Measurements from ENCODE around the gene TXLNG. TPM values are rescaled to one million over a fixed set of nuclear protein-coding genes. Genes with fewer than 3 reads are reported as not detected.

The TXLNG gene
- total RNA-seq, 2 experiments from 2014 or later: 17.2 to 17.5 TPM

DNA sequence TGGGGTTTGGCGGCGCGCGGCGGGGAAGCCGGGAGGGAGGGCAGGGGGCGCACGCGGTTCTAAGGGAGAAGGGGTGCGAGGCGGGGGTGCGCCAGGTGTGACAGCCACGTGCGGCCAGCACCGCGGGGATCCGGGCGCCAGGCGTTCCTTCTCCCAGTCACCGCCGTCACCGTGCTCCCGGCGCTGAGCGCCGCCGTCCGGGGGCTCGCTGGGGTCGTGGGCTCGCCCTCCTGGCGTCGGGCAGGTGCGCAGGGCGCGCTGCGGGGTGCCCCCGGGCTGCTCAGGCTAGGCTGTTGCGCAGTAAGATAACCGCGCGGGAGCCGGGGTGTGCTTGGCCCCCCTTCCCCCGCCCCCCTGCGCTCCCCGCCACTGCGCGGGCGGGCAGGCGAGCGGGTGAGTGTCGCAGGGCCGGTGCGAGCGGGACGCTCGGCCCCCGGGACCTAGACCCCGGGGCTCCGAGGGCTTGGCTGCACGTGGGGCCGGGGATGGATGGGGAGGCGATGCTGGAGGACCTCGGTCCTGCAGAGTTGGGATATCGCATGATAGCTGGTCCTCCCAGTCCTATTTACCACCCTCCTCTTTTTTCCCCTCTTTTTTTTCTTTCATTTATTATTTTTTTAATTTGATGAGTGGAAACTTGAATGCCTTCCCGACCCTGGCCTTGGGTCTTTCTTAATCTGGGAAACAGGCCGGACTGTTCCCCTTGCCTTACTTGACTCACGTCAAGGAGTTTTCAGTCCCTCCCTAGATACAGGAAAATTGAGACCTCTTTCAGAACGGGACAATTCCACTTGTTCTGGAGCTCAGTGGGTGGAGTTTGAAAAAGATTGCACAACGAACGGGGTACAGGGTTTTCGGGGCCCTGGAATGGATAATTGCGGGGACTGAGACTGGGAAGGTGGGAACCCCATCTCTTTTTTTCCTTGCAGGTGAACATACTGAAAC, 797 bp downstream of the TXLNG start:
- peaks cover 12% of the 10 kb centered on the region for H3K4me1 ChIP-seq (ENCODE audit: insufficient read depth, low read length)
- H3K36me3 Mint-ChIP-seq (ENCODE audit: low read depth): peaks cover 23% of the 10 kb centered on the region
- H3K27me3 Mint-ChIP-seq: no peaks in the 10 kb centered on the region
- H3K36me3 ChIP-seq (ENCODE audit: insufficient read depth, low read length): peaks cover 2% of the 10 kb centered on the region
- ChIA-PET POLR2A (interaction anchor here (0.5 kb wide), 1 partner anchor 1020 kb away, joined by 4 read pairs; no protein-coding TSS in a partner anchor), CTCF (no interaction called here)
- DNase-seq (peak in 13 of 14 experiments; percentile 9 to 71 (median 21)), ATAC-seq (ENCODE audit: poor library complexity) (peak; percentile 15)
- H3K4me3 Mint-ChIP-seq: peak overlapping the region; percentile 82
- peaks cover 33% of the 10 kb centered on the region for H3K4me1 Mint-ChIP-seq (ENCODE audit: low read depth)
- peak overlapping the region; percentile 65 for H3K27ac Mint-ChIP-seq
- intact Hi-C loops (cut with DNase I, micrococcal nuclease): loop anchor here (2.0 to 10.0 kb wide), 6 partner anchors 68 to 1112 kb away; partner anchors contain the start of genes SYAP1 (in 2 of the 2), AP1S2 (in 1 of the 2), RBBP7 (in 1 of the 2) and REPS2 (in 1 of the 2)
- peak overlapping the region; percentile 76 for H3K4me3 ChIP-seq (ENCODE audit: low read length)
- H3K9me3 ChIP-seq (ENCODE audit: control insufficient read depth in 1 of 2, insufficient read depth in 1 of 2, low read length in 2 of 2): no peaks in the 10 kb centered on the region
- H3K27ac ChIP-seq (ENCODE audit: low read depth in 1 of 2, low read length in 2 of 2): peak overlapping the region; percentile 84 to 87
- TF ChIP-seq, protein P1, sequence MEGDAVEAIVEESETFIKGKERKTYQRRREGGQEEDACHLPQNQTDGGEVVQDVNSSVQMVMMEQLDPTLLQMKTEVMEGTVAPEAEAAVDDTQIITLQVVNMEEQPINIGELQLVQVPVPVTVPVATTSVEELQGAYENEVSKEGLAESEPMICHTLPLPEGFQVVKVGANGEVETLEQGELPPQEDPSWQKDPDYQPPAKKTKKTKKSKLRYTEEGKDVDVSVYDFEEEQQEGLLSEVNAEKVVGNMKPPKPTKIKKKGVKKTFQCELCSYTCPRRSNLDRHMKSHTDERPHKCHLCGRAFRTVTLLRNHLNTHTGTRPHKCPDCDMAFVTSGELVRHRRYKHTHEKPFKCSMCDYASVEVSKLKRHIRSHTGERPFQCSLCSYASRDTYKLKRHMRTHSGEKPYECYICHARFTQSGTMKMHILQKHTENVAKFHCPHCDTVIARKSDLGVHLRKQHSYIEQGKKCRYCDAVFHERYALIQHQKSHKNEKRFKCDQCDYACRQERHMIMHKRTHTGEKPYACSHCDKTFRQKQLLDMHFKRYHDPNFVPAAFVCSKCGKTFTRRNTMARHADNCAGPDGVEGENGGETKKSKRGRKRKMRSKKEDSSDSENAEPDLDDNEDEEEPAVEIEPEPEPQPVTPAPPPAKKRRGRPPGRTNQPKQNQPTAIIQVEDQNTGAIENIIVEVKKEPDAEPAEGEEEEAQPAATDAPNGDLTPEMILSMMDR (IDR thresholded peaks at IDR 0.05): no peak
- no peaks in the 10 kb centered on the region for H3K27me3 ChIP-seq (ENCODE audit: control insufficient read depth in 1 of 2, insufficient read depth in 2 of 2, low read length in 2 of 2)
- H3K9me3 Mint-ChIP-seq: no peaks in the 10 kb centered on the region

DNA sequence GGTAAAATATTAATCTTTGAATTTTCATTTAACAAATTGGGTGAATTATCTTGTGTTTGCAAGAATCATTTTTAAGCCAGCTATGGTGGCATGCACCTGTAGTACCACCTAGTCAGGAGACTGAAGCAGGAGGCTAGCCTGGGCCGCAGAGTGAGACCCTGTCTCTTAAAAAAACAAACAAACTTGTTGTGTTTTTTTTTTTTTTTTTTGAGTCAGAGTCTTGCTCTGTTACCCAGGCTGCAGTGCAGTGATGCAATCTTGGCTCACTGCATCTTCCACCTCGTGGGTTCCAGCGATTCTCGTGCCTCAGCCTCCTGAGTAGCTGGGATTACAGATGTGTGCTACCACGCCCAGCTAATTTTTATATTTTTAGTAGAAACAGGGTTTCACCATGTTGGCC, 2.2 kb downstream of the TXLNG start:
- H3K4me3 ChIP-seq (ENCODE audit: low read length): no peak overlapping the region
- CTCF ChIA-PET: interaction anchor here (0.6 kb wide), 1 partner anchor 1387 kb away, joined by 3 read pairs; no protein-coding TSS in a partner anchor
- H3K9me3 ChIP-seq (ENCODE audit: control insufficient read depth in 1 of 2, insufficient read depth in 1 of 2, low read length in 2 of 2): no peaks in the 10 kb centered on the region
- peak overlapping the region; percentile 65 for H3K27ac Mint-ChIP-seq
- intact Hi-C loops (cut with DNase I, micrococcal nuclease): loop anchor here in 1 of 2 experiments (5.0 to 10.0 kb wide), 5 partner anchors 71 to 1114 kb away; partner anchors contain the start of genes AP1S2, RBBP7, REPS2 and SYAP1
- ATAC-seq (ENCODE audit: poor library complexity) (no peak), DNase-seq (no peak)
- peak overlapping the region; percentile 82 for H3K4me3 Mint-ChIP-seq
- peaks cover 4% of the 10 kb centered on the region for H3K36me3 ChIP-seq (ENCODE audit: insufficient read depth, low read length)
- TF ChIP-seq, protein P1 (IDR thresholded peaks at IDR 0.05): no peak
- peaks cover 27% of the 10 kb centered on the region for H3K36me3 Mint-ChIP-seq (ENCODE audit: low read depth)
- H3K27ac ChIP-seq (ENCODE audit: low read depth in 1 of 2, low read length in 2 of 2): no peak overlapping the region
- peaks cover 12% of the 10 kb centered on the region for H3K4me1 ChIP-seq (ENCODE audit: insufficient read depth, low read length)
- POLR2A ChIA-PET: no interaction called here
- H3K9me3 Mint-ChIP-seq: no peaks in the 10 kb centered on the region
- H3K27me3 Mint-ChIP-seq: no peaks in the 10 kb centered on the region
- no peaks in the 10 kb centered on the region for H3K27me3 ChIP-seq (ENCODE audit: control insufficient read depth in 1 of 2, insufficient read depth in 2 of 2, low read length in 2 of 2)
- H3K4me1 Mint-ChIP-seq (ENCODE audit: low read depth): peaks cover 35% of the 10 kb centered on the region

DNA sequence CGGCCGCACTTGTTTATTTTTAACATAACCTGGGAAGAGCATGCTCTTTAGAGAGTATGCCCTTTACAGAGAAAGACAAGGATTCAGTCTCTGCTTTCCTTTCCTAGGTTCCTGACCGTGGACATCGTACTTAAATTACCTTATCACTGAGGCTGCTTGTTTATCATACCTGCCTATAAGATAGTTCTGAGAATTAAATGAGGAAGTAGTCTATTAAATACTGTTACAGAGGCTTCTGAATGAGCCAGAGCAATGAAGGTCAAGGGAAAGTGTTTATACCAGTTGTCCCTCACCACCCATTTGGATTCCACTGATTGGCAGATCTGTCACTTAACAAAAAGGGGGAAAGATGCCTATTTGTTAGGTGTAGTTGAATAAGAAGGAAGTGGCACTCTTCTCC, 10.0 kb downstream of the TXLNG start:
- Mint-ChIP-seq H3K36me3 (ENCODE audit: low read depth) (peaks cover 36% of the 10 kb centered on the region), H3K4me1 (ENCODE audit: low read depth) (peaks cover 20% of the 10 kb centered on the region), H3K9me3 (no peaks in the 10 kb centered on the region), H3K4me3 (no peak overlapping the region), H3K27ac (no peak overlapping the region), H3K27me3 (no peaks in the 10 kb centered on the region)
- Histone ChIP-seq H3K27ac (ENCODE audit: low read depth in 1 of 2, low read length in 2 of 2) (no peak overlapping the region), H3K4me3 (ENCODE audit: low read length) (no peak overlapping the region), H3K27me3 (ENCODE audit: control insufficient read depth in 1 of 2, insufficient read depth in 2 of 2, low read length in 2 of 2) (no peaks in the 10 kb centered on the region), H3K4me1 (ENCODE audit: insufficient read depth, low read length) (no peaks in the 10 kb centered on the region), H3K9me3 (ENCODE audit: control insufficient read depth in 1 of 2, insufficient read depth in 1 of 2, low read length in 2 of 2) (no peaks in the 10 kb centered on the region), H3K36me3 (ENCODE audit: insufficient read depth, low read length) (peaks cover 5% of the 10 kb centered on the region)
- TF ChIP-seq, protein P1 (IDR thresholded peaks at IDR 0.05): no peak
- intact Hi-C loops (cut with DNase I, micrococcal nuclease): no loop called here
- POLR2A ChIA-PET: no interaction called here
- DNase-seq: no peak
- ATAC-seq (ENCODE audit: poor library complexity): no peak
- CTCF ChIA-PET: no interaction called here
